Epithelial cell of prostate (primary cell): ENCODE measurements around the gene BRD3.

Experiments used
- DNase-seq: peaks from one replicate; pipeline ENCODE4 v3.0.0-alpha.2; 2011; ENCODE audit warnings: low read depth, low spot score
- H3K27ac ChIP-seq: fragments of 450-650 bp; 2 replicates; pipeline ENCODE4 v1.5.1; 2017; ENCODE audit warnings: mild to moderate bottlenecking

The BRD3 gene

GRCh38 chr9:134026581-134026980 lies 41.2 kb downstream of the BRD3 start:
- DNase-seq = no peak
- no peak overlapping the region for H3K27ac ChIP-seq

GRCh38 chr9:134025606-134026541 lies 42.0 kb downstream of the BRD3 start:
- DNase-seq = no peak
- H3K27ac ChIP-seq = no peak overlapping the region

- no peak within 1 kb of the TSS for H3K27ac ChIP-seq
- DNase-seq = peak; percentile 93
Observed at GRCh38 chr9:134024828-134025605, 42.8 kb downstream of the BRD3 start, which contains the start of gene BRD3OS. BRD3OS (plus strand) TSS chr9:134025481; CDS start chr9:134026748, 1,267 bp downstream.

- DNase-seq = no peak
- H3K27ac ChIP-seq = no peak overlapping the region
Observed at GRCh38 chr9:134024214-134024792, 43.5 kb downstream of the BRD3 start.

GRCh38 chr9:134014946-134015345 lies 52.9 kb downstream of the BRD3 start:
- no peak for DNase-seq

GRCh38 chr9:134011401-134011800 lies 56.4 kb downstream of the BRD3 start:
- no peak overlapping the region for H3K27ac ChIP-seq
- no peak for DNase-seq

More at GRCh38 chr9:134014946-134015345, 52.9 kb downstream of the BRD3 start:
- H3K27ac ChIP-seq = no peak overlapping the region

GRCh38 chr9:134010310-134011173 lies 57.3 kb downstream of the BRD3 start:
- no peak for DNase-seq

GRCh38 chr9:134007571-134007970 lies 60.3 kb downstream of the BRD3 start:
- DNase-seq = no peak
- no peak overlapping the region for H3K27ac ChIP-seq

More at GRCh38 chr9:134010310-134011173, 57.3 kb downstream of the BRD3 start:
- H3K27ac ChIP-seq = no peak overlapping the region

GRCh38 chr9:134007150-134007549 lies 60.7 kb downstream of the BRD3 start:
- no peak overlapping the region for H3K27ac ChIP-seq
- DNase-seq = no peak

- H3K27ac ChIP-seq = no peak overlapping the region
- no peak for DNase-seq
Observed at GRCh38 chr9:134005381-134005780, 62.4 kb downstream of the BRD3 start.

GRCh38 chr9:134004881-134005280 lies 62.9 kb downstream of the BRD3 start:
- no peak for DNase-seq
- no peak overlapping the region for H3K27ac ChIP-seq

GRCh38 chr9:134004131-134004873 lies 63.5 kb downstream of the BRD3 start:
- no peak overlapping the region for H3K27ac ChIP-seq
- DNase-seq = no peak

GRCh38 chr9:134003237-134003636 lies 64.6 kb downstream of the BRD3 start:
- DNase-seq = no peak

GRCh38 chr9:134002796-134003195 lies 65.0 kb downstream of the BRD3 start:
- no peak for DNase-seq
- no peak overlapping the region for H3K27ac ChIP-seq

More at GRCh38 chr9:134003237-134003636, 64.6 kb downstream of the BRD3 start:
- H3K27ac ChIP-seq = no peak overlapping the region

- no peak overlapping the region for H3K27ac ChIP-seq
- no peak for DNase-seq
Observed at GRCh38 chr9:133999851-134000265, 68.0 kb downstream of the BRD3 start.

GRCh38 chr9:133998915-133999595 lies 68.8 kb downstream of the BRD3 start:
- H3K27ac ChIP-seq = no peak overlapping the region
- no peak for DNase-seq

- H3K27ac ChIP-seq = no peak overlapping the region
- no peak for DNase-seq
Observed at GRCh38 chr9:133997584-133997983, 70.2 kb downstream of the BRD3 start.
